GM10266 (cell line): ENCODE data around the gene TMTC2.

Source experiments
- DNase-seq: peaks from one replicate; pipeline ENCODE4 v3.0.0; 2012; ENCODE audit errors: extremely low spot score
- TF ChIP-seq, protein P1 (sequence below): IDR thresholded peaks from 2 replicates; pipeline ENCODE4 v1.5.1; 2012; ENCODE audit warnings: mild to moderate bottlenecking, low read depth; ENCODE audit not compliant: control insufficient read depth, insufficient read depth; ENCODE audit errors: missing control alignments

Gene TMTC2

DNA sequence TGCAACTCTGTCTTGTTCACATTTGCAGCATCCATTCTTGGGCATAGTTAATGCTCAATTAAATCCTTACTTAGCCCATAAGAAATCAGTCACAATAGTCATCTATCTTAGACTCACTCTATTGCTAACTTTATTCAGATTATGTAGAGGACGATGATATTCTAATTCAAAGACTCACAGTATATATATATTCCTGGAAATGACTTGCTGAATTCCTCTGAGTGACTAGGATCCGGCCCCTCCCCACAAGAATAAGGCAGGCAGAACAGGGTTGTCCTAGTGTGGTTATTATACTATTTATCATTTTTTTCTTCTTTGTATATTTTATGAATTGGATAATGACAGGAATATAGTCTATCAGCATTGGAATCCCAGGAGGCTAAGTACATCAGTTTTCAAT is 275.1 kb downstream of the TMTC2 start:
- DNase-seq, result no peak
- TF ChIP-seq, protein P1, sequence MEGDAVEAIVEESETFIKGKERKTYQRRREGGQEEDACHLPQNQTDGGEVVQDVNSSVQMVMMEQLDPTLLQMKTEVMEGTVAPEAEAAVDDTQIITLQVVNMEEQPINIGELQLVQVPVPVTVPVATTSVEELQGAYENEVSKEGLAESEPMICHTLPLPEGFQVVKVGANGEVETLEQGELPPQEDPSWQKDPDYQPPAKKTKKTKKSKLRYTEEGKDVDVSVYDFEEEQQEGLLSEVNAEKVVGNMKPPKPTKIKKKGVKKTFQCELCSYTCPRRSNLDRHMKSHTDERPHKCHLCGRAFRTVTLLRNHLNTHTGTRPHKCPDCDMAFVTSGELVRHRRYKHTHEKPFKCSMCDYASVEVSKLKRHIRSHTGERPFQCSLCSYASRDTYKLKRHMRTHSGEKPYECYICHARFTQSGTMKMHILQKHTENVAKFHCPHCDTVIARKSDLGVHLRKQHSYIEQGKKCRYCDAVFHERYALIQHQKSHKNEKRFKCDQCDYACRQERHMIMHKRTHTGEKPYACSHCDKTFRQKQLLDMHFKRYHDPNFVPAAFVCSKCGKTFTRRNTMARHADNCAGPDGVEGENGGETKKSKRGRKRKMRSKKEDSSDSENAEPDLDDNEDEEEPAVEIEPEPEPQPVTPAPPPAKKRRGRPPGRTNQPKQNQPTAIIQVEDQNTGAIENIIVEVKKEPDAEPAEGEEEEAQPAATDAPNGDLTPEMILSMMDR, result no peak

DNA sequence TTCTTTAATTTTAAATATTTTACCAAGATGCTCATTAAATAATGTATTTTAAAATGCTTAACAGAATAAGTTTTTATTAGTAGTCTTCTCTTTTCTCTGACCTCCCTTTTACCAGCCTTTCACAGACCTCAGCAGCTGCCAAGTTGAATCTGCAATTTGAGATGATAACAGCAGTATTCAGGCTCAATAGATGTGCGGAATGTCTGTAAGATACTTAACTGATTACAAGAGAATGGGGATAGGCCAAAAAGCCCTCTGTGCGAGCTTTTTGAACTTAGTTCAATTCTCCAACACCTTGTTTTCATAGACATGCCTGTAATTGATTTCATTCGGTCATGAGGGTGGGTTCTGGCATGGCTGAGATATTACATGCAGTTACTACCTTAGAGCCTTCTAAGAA is 277.2 kb downstream of the TMTC2 start:
- TF ChIP-seq, protein P1, result no peak
- no peak for DNase-seq

DNA sequence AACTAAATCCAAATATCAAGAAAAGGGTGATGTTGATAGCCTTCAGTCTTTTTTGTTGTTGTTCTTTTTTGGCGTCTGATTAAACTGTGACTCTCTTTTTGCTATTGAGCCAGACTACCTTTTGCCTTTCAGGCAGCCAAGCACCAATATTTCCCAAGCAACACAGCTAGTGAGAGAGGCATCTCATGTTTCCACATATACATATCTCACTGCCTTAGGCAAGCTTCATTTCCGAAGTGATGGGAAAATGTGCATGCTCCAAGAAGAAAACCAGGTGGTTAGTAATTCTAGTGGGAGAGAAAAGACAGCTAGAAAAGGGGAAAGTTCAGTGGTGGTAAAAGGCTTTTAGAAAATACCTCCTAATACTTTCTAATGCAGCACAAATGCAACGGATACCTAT is 277.7 kb downstream of the TMTC2 start:
- DNase-seq, result no peak
- TF ChIP-seq, protein P1, result no peak

DNA sequence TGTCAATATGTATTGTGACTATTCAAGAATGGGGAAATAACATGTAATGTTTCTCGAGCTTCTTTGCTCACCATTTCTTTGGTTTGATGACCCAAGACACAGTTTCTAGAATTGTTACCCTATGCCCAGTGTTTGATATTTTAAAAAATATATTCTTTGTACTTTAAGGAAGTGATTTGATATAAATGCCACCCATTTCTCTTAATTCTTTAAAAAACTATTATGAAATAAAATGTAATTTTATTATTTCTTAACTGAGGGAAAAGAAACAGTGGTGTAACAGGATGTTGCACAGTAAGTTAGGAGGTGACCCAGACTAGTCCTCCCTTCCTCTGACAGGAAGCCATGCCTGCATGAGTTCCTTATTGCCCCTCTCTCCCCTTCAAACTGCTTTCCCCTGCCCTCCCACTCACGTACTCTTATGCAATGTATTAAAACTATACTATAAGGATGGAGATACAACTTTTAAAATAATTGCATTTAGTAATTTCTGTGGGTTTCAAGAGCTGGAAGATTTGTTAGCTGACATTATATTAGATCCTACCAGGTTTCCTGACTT is 279.4 kb downstream of the TMTC2 start:
- DNase-seq, result no peak
- TF ChIP-seq, protein P1, result no peak

DNA sequence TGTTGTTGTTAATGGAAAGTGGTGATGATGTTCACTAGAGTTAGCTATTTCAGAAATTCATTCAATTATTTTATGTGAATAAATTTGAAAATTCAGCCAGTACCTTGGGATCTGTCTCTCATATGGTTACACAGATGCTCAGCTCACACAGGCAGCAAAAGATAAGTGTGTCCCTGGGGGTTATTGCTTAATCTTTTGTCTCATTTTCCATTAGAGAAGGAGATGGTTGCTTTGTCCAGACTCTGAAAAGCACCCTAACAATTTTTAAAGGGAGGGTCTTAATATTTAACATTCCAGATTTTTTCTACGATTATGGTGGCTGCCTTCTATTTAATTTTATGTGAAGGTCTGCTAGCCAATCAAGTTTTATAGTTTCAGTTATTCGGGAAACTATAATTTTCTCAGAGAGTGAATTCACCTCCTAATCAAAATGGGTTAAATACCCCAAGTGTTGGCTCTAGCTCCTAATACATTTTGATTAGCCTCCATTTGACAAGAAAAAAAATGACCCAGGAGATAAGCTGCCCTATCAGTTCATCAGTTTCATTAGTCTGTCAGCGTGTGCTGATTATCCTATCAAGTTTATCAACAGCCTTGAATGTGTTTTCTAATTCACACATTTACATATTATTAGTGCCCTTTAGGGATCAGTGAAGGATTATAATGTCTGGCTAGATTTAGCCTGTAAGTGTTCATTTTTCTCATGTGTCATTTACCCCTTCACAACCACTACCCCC is 282.1 kb downstream of the TMTC2 start:
- DNase-seq, result no peak
- TF ChIP-seq, protein P1, result no peak

DNA sequence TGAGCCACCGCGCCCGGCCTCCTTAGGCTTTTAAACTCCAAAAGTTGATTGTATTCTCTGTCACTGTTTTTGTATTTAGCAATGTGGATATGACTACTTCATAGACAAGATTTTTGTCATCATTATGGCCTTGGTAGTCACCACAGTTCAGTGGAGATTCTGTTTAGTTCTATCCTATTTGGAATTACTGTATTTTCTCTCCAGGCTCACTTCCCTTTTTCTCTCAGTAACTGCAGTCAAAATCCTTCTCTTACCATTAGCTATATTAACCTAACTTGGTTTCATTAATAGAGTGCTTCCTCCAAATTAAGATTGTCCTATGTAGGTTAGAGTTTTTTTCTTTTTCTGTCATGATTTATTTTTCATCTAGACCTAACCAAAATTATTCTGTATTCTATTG is 283.9 kb downstream of the TMTC2 start:
- no peak for DNase-seq
- TF ChIP-seq, protein P1, result no peak

DNA sequence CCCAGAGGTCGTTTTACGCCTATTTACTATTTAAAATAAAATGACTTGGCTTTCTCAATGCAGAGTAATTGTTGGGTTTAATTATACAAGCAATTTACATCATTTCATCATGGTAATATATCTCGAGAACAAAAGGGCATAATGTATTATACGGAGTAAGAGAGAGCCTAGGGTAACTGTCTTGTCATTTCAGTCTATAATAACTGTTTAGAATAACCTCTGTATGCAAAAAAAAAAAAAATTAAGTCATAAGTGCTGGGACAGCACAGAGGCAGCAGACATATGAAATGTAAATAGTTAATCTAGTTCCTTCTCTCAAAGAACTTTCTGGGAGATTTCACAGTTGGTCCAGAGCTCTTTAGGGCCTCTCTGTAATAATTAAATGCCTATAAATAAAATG is 284.9 kb downstream of the TMTC2 start:
- no peak for DNase-seq
- TF ChIP-seq, protein P1, result no peak
